Keratinocyte (primary cell): ENCODE results near the gene DLX6. TPM values are rescaled to one million over a fixed set of nuclear protein-coding genes. Genes with fewer than 3 reads are reported as not detected.

Experiments
- DNase-seq: peaks from one replicate; pipeline ENCODE4 v3.0.0-alpha.2; 2011; ENCODE audit warnings: low read depth, missing footprints, low spot score
- FAIRE-seq: peaks from 2 replicates; lab custom pipeline; 2011; peaks lifted over from hg19 to GRCh38; lab: Jason Lieb, UNC
- H2AFZ ChIP-seq: 2 replicates; pipeline ENCODE4 v1.6.0; 2012; ENCODE audit warnings: low read length, control low read depth, inconsistent platforms; ENCODE audit not compliant: control insufficient read depth
- H3K27ac ChIP-seq: 2 replicates; pipeline ENCODE4 v1.5.1; 2011; ENCODE audit warnings: low read length; ENCODE audit not compliant: control insufficient read depth, insufficient read depth
- H3K27me3 ChIP-seq: 3 replicates; pipeline ENCODE4 v1.6.0; 2011; ENCODE audit warnings: low read length; ENCODE audit not compliant: control insufficient read depth, insufficient read depth; ENCODE audit errors: extremely low read depth
- H3K36me3 ChIP-seq, 2 experiments: 2 replicates in 1 of 2; 3 replicates in 1 of 2; pipeline ENCODE4 v1.5.1; 2011; ENCODE audit warnings: low read length in 2 of 2, mild to moderate bottlenecking in 1 of 2; ENCODE audit not compliant: control insufficient read depth in 2 of 2, insufficient read depth in 2 of 2; ENCODE audit errors: extremely low read depth in 1 of 2
- H3K4me1 ChIP-seq: 3 replicates; pipeline ENCODE4 v1.5.1; 2011; ENCODE audit warnings: low read length; ENCODE audit not compliant: control insufficient read depth, insufficient read depth; ENCODE audit errors: extremely low read depth
- H3K4me2 ChIP-seq: 3 replicates; pipeline ENCODE4 v1.6.0; 2011; ENCODE audit warnings: low read depth, low read length; ENCODE audit not compliant: control insufficient read depth, insufficient read depth; ENCODE audit errors: extremely low read depth
- H3K4me3 ChIP-seq, 3 experiments: fragments of 200-600 bp in 1 of 3; sonication (generic) in 1 of 3; 2 replicates in 2 of 3; 3 replicates in 1 of 3; pipeline ENCODE4 v1.5.1; 2011 to 2016; ENCODE audit warnings: low read length in 3 of 3, mild to moderate bottlenecking in 3 of 3, control low read depth in 2 of 3, inconsistent platforms in 1 of 3, low read depth in 1 of 3, mixed read lengths in 1 of 3, mixed run types in 1 of 3, moderate library complexity in 1 of 3; ENCODE audit not compliant: control insufficient read depth in 2 of 3, insufficient read depth in 2 of 3; ENCODE audit errors: extremely low read depth in 1 of 3
- H3K79me2 ChIP-seq: 2 replicates; pipeline ENCODE4 v1.6.0; 2012; ENCODE audit warnings: low read length; ENCODE audit not compliant: control insufficient read depth, insufficient read depth
- H3K9ac ChIP-seq: 3 replicates; pipeline ENCODE4 v1.6.0; 2011; ENCODE audit warnings: low read length; ENCODE audit not compliant: control insufficient read depth, insufficient read depth; ENCODE audit errors: extremely low read depth
- H3K9me1 ChIP-seq: 3 replicates; pipeline ENCODE4 v1.6.0; 2011; ENCODE audit warnings: low read length; ENCODE audit not compliant: control insufficient read depth, insufficient read depth; ENCODE audit errors: extremely low read depth
- H3K9me3 ChIP-seq: 2 replicates; pipeline ENCODE4 v1.5.1; 2012; ENCODE audit warnings: low read depth, low read length; ENCODE audit not compliant: control insufficient read depth
- H4K20me1 ChIP-seq: 3 replicates; pipeline ENCODE4 v1.6.0; 2011; ENCODE audit warnings: low read length; ENCODE audit not compliant: control insufficient read depth, insufficient read depth; ENCODE audit errors: extremely low read depth
- CTCF ChIP-seq, 3 experiments: IDR thresholded peaks in 1 of 3; conservative IDR thresholded peaks in 1 of 3; optimal IDR thresholded peaks in 1 of 3; 2 replicates in 2 of 3; 3 replicates in 1 of 3; pipeline versions ENCODE3 to v1.5.1; 2011; ENCODE audit warnings: low read length in 3 of 3, mild to moderate bottlenecking in 3 of 3, moderate library complexity in 2 of 3, control low read depth in 1 of 3, inconsistent platforms in 1 of 3; ENCODE audit not compliant: insufficient read depth in 2 of 3; ENCODE audit errors: extremely low read depth in 1 of 3
- EZH2 ChIP-seq: IDR thresholded peaks from one replicate; pipeline ENCODE4 v1.6.1; 2012; ENCODE audit warnings: inconsistent platforms, mild to moderate bottlenecking, low read length, moderate library complexity
- dilution Hi-C: fragments of 300-500 bp; cut with MboI; formaldehyde crosslinking; loops from one replicate; pipeline ENCODE4 v1.7.0; 2020; ENCODE audit warnings: low sequenced_read_pairs; ENCODE audit not compliant: extremely low pct_ligation_motif_present
- polyA plus RNA-seq, 5 experiments: library from polyadenylated mRNA; depleted of rRNA in 3 of 5; stranded (reverse) in 3 of 5; stranded (forward) in 1 of 5; unstranded in 1 of 5; fragments of >200 nt; gene quantifications; 1 replicate in 1 of 5; 2 replicates in 3 of 5; 3 replicates in 1 of 5; pipeline versions ENCODE4 v1.2.1 to v1.2.3, GENCODE V29; 2011 to 2012; ENCODE audit warnings: missing spikeins in 2 of 5, low read depth in 1 of 5, low replicate concordance in 1 of 5

DLX6 gene
- polyA plus RNA-seq, 1 donor (not counting 4 experiments of a cell fraction or from before 2014, with no cell fraction given), result 0.05 TPM

DNA sequence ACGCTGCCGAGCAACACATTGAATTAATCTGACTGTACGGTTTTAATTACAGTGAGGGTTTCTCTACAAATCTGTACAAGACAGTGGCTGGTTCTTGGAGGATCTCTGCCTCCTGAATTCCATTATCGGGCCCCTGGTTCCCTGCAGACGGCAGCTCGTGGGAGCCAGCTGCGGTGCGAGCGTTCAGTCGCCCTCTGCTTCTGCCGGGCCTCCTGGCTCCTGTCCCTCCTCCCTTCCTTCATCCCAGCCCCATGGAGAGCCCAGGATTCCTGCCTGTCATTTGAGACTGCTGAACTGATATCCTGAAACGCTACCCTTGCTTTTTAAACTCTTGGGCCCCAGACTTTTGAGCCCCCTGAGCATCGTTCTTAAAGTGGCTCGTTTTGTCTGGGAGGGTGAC is 6.6 kb upstream of the DLX6 start:
- Histone ChIP-seq H3K4me1 (no peaks in the 10 kb centered on the region), H3K4me2 (no peak overlapping the region), H3K27ac (no peak overlapping the region), H3K9me1 (no peaks in the 10 kb centered on the region), H3K36me3 (no peaks in the 10 kb centered on the region), H3K9me3 (no peaks in the 10 kb centered on the region), H2AFZ (no peak overlapping the region), H4K20me1 (no peaks in the 10 kb centered on the region), H3K4me3 (no peak overlapping the region), H3K27me3 (peaks cover 96% of the 10 kb centered on the region), H3K9ac (no peak overlapping the region), H3K79me2 (no peaks in the 10 kb centered on the region)
- no peak for DNase-seq
- TF ChIP-seq CTCF (optimal IDR thresholded peaks at IDR 0.05 in 1 of 3, IDR thresholded peaks at IDR 0.05 in 1 of 3, conservative IDR thresholded peaks at IDR 0.05 in 1 of 3; ENCODE audit: extremely low read depth in 1 of 3, insufficient read depth in 2 of 3, low read length in 3 of 3) (no peak), EZH2 (no peak)
- dilution Hi-C loops, result no loop called here
- FAIRE-seq, result no peak

DNA sequence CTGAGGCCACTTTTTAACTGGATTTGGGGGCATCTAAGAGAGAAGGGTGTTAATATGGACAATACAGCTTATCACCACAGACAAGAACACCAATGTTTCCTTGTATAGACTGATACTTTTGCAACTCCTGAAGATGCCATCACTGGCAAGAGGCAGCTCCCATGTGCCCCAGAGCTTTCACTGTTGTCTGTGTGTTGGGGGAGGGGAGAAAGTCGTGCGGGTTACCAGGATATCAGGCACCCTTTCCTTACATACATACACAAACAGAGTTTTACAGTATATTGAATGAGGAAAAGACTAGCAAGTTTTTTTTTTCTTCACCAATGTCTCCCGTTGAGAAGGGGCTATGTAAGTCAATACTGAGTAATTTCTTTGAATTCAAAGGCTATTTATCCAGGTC is 4.1 kb upstream of the DLX6 start:
- no peak for FAIRE-seq

More for the DNA sequence above, 4.1 kb upstream of the DLX6 start:
- Histone ChIP-seq H4K20me1 (no peaks in the 10 kb centered on the region), H3K4me2 (no peak overlapping the region), H3K27ac (no peak overlapping the region), H3K9me3 (no peaks in the 10 kb centered on the region), H3K79me2 (no peaks in the 10 kb centered on the region), H3K27me3 (peaks cover 93% of the 10 kb centered on the region), H3K4me1 (peaks cover 5% of the 10 kb centered on the region), H3K4me3 (no peak overlapping the region), H3K9me1 (no peaks in the 10 kb centered on the region), H3K9ac (no peak overlapping the region), H3K36me3 (no peaks in the 10 kb centered on the region), H2AFZ (no peak overlapping the region)
- TF ChIP-seq CTCF (optimal IDR thresholded peaks at IDR 0.05 in 1 of 3, IDR thresholded peaks at IDR 0.05 in 1 of 3, conservative IDR thresholded peaks at IDR 0.05 in 1 of 3; ENCODE audit: extremely low read depth in 1 of 3, insufficient read depth in 2 of 3, low read length in 3 of 3) (no peak), EZH2 (no peak)
- no peak for DNase-seq
- dilution Hi-C loops, result no loop called here
